Gastrocnemius medialis (tissue), 4 donors: ENCODE measurements around the gene TARM1.

Experiments
- POLR2A ChIP-seq, 2 donors: fragments of 450-650 bp; IDR thresholded peaks; one replicate each; pipeline ENCODE4 v1.6.1; 2017; ENCODE audit warnings: antibody characterized with exemption in 2 of 2, mild to moderate bottlenecking in 2 of 2, moderate library complexity in 2 of 2
- TF ChIP-seq, protein P1 (sequence below), 5 experiments: fragments of 450-650 bp in 3 of 5; fragments of 200-600 bp in 2 of 5; sonication (generic) in 2 of 5; IDR thresholded peaks in 4 of 5; conservative IDR thresholded peaks in 1 of 5; 1 replicate in 4 of 5; 2 replicates in 1 of 5; pipeline ENCODE4 v1.5.1; 2016 to 2019; ENCODE audit warnings: antibody characterized with exemption in 5 of 5, mild to moderate bottlenecking in 3 of 5, moderate library complexity in 3 of 5

- TF ChIP-seq, protein P1, sequence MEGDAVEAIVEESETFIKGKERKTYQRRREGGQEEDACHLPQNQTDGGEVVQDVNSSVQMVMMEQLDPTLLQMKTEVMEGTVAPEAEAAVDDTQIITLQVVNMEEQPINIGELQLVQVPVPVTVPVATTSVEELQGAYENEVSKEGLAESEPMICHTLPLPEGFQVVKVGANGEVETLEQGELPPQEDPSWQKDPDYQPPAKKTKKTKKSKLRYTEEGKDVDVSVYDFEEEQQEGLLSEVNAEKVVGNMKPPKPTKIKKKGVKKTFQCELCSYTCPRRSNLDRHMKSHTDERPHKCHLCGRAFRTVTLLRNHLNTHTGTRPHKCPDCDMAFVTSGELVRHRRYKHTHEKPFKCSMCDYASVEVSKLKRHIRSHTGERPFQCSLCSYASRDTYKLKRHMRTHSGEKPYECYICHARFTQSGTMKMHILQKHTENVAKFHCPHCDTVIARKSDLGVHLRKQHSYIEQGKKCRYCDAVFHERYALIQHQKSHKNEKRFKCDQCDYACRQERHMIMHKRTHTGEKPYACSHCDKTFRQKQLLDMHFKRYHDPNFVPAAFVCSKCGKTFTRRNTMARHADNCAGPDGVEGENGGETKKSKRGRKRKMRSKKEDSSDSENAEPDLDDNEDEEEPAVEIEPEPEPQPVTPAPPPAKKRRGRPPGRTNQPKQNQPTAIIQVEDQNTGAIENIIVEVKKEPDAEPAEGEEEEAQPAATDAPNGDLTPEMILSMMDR (IDR thresholded peaks at IDR 0.05 in 4 of 5, conservative IDR thresholded peaks at IDR 0.05 in 1 of 5): no peak
- TF ChIP-seq POLR2A (IDR thresholded peaks at IDR 0.05): no peak
Observed at GRCh38 chr19:54127688-54128440, 46.7 kb upstream of the TARM1 start.
